HepG2 (cell line): Measurements from ENCODE around the gene CEBPB. TPM values are rescaled to one million over a fixed set of nuclear protein-coding genes. Genes with fewer than 3 reads are reported as not detected.

Source experiments
- ATAC-seq: fragments of 200-7000 bp; cut with Tn5 transposase; 3 replicates; pipeline ENCODE4 v1.9.1; 2020; ENCODE audit warnings: mild to moderate bottlenecking, moderate library complexity
- BruUV-seq: library from RNA; stranded (reverse); fragments of 400-500 nt; replicated peaks from 2 replicates; lab custom pipeline; 2021; lab: Mats Ljungman, UMichigan
- CTCF ChIA-PET: fragments of 300-600 bp; formaldehyde crosslinking; extraction: SDS; loops from one replicate; lab custom pipeline; 2021; ENCODE audit warnings: low total read pairs, inconsistent platforms, low intra/inter-chr PET ratio; lab: Yijun Ruan, JAX
- POLR2A ChIA-PET: fragments of 350-600 bp; sonication (Branson Sonifier 250); formaldehyde crosslinking; loops from one replicate; lab custom pipeline; 2020; ENCODE audit warnings: antibody characterized with exemption, inconsistent platforms; lab: Yijun Ruan, JAX
- DNase-seq: peaks from one replicate; pipeline ENCODE4 v3.0.0-alpha.2; 2015; ENCODE audit warnings: low spot score
- FAIRE-seq: peaks from 3 replicates; lab custom pipeline; 2011; peaks lifted over from hg19 to GRCh38; lab: Jason Lieb, UNC
- H2AFZ ChIP-seq: one replicate; pipeline ENCODE4 v1.6.1; 2011; ENCODE audit warnings: low read length, inconsistent platforms
- H3K27ac ChIP-seq: fragments of 300-600 bp; 3 replicates; pipeline ENCODE4 v1.8.0; 2011; ENCODE audit warnings: mixed run types, mild to moderate bottlenecking, mixed read lengths, low read length, inconsistent platforms; ENCODE audit not compliant: insufficient read depth; ENCODE audit errors: extremely low read length
- H3K27me3 ChIP-seq, 2 experiments: fragments of 200-600 bp in 1 of 2; 2 replicates in 1 of 2; 3 replicates in 1 of 2; pipeline versions ENCODE4 v1.6.0 to v1.8.0; 2011; ENCODE audit warnings: low read length in 2 of 2, mild to moderate bottlenecking in 2 of 2, moderate library complexity in 2 of 2, inconsistent platforms in 1 of 2; ENCODE audit not compliant: insufficient read depth in 2 of 2, control insufficient read depth in 1 of 2
- H3K36me3 ChIP-seq, 2 experiments: fragments of 200-600 bp in 1 of 2; replicated peaks in 1 of 2; 2 replicates in 1 of 2; 3 replicates in 1 of 2; pipeline versions ENCODE4 v1.5.1 to v1.8.0; 2011; ENCODE audit warnings: low read length in 2 of 2, inconsistent platforms in 1 of 2; ENCODE audit not compliant: insufficient read depth in 2 of 2, control insufficient read depth in 1 of 2
- H3K4me1 ChIP-seq: 2 replicates; pipeline ENCODE4 v1.5.1; 2012; ENCODE audit warnings: low read length, inconsistent platforms; ENCODE audit not compliant: insufficient read depth
- H3K4me2 ChIP-seq: 2 replicates; pipeline ENCODE4 v1.6.0; 2011; ENCODE audit warnings: low read depth, low read length, inconsistent platforms
- H3K4me3 ChIP-seq, 3 experiments: fragments of 200-600 bp in 1 of 3; sonication (generic), shearing (Covaris generic) in 1 of 3; replicated peaks in 1 of 3; 2 replicates each; pipeline ENCODE4 v1.5.1; 2011 to 2016; ENCODE audit warnings: low read length in 3 of 3, inconsistent platforms in 2 of 3, low read depth in 2 of 3, mild to moderate bottlenecking in 2 of 3, control low read depth in 1 of 3, mixed read lengths in 1 of 3; ENCODE audit not compliant: insufficient read depth in 1 of 3
- H3K79me2 ChIP-seq: one replicate; pipeline ENCODE4 v1.6.1; 2011; ENCODE audit warnings: low read length, inconsistent platforms; ENCODE audit not compliant: insufficient read depth
- H3K9ac ChIP-seq: 2 replicates; pipeline ENCODE4 v1.6.0; 2011; ENCODE audit warnings: mild to moderate bottlenecking, low read depth, low read length, inconsistent platforms; ENCODE audit not compliant: insufficient read depth
- H3K9me3 ChIP-seq: 2 replicates; pipeline ENCODE4 v1.5.1; 2012; ENCODE audit warnings: mild to moderate bottlenecking, low read length
- H4K20me1 ChIP-seq: 2 replicates; pipeline ENCODE4 v1.6.0; 2011; ENCODE audit warnings: inconsistent platforms, mild to moderate bottlenecking, low read length, moderate library complexity; ENCODE audit not compliant: insufficient read depth
- ATAD3A ChIP-seq: sonication (generic); formaldehyde crosslinking; IDR thresholded peaks from 2 replicates; pipeline ENCODE4 v1.4.0; 2020; ENCODE audit warnings: missing genetic modification reagents
- KAT7 ChIP-seq: IDR thresholded peaks from 2 replicates; pipeline ENCODE4 v1.6.1; 2018; ENCODE audit warnings: borderline replicate concordance, missing compliant biosample characterization
- NFE2L2 ChIP-seq: fragments of 150-350 bp; IDR thresholded peaks from 2 replicates; pipeline ENCODE4 v1.6.1; 2014; ENCODE audit warnings: low read length
- ZBTB8A ChIP-seq: sonication (generic); formaldehyde crosslinking; IDR thresholded peaks from 2 replicates; pipeline ENCODE4 v1.4.0; 2020; ENCODE audit warnings: mild to moderate bottlenecking, low read depth, missing genetic modification reagents, borderline replicate concordance
- ZKSCAN8 ChIP-seq: IDR thresholded peaks from 2 replicates; pipeline ENCODE4 v1.6.1; 2016; ENCODE audit warnings: borderline replicate concordance, missing genetic modification reagents, missing compliant biosample characterization
- ZNF17 ChIP-seq: sonication (generic); formaldehyde crosslinking; IDR thresholded peaks from 2 replicates; pipeline ENCODE4 v1.5.0; 2020; ENCODE audit warnings: mild to moderate bottlenecking, missing genetic modification reagents
- ZNF235 ChIP-seq: sonication (generic); formaldehyde crosslinking; IDR thresholded peaks from 2 replicates; pipeline ENCODE4 v1.8.1; 2023; ENCODE audit warnings: mild to moderate bottlenecking, missing genetic modification reagents, borderline replicate concordance
- ZNF251 ChIP-seq: sonication (generic); formaldehyde crosslinking; IDR thresholded peaks from 2 replicates; pipeline ENCODE4 v1.9.0; 2021; ENCODE audit warnings: mild to moderate bottlenecking, missing genetic modification reagents
- WGBS: methylation state at CpG from one replicate; pipeline ENCODE4 v1.1.6; 2017; ENCODE audit warnings: low lambda C conversion rate; 5-methylcytosine and 5-hydroxymethylcytosine counted together
- in situ Hi-C: cut with HindIII; loops from 2 replicates; pipeline ENCODE4 v1.10.0; 2017; ENCODE audit warnings: low pct_unique_long_range_greater_than_20kb; ENCODE audit not compliant: extremely low pct_ligation_motif_present
- intact Hi-C: fragments of 100-400 bp; cut with micrococcal nuclease; formaldehyde crosslinking; loops from one replicate; pipeline ENCODE4 v1.10.0; 2022; ENCODE audit not compliant: unreplicated experiment
- polyA plus RNA-seq, 8 experiments: library from polyadenylated mRNA; depleted of rRNA in 3 of 8; stranded (reverse) in 7 of 8; unstranded in 1 of 8; fragments of >200 nt; fragmentation: Illumina TruSeq in 4 of 8; extraction: Trizol in 4 of 8; gene quantifications; 2 replicates each; pipeline versions ENCODE4 v1.2.1 to v1.2.3, GENCODE V29; 2011 to 2016; ENCODE audit warnings: low read depth in 4 of 8, missing spikeins in 1 of 8, mixed read lengths in 1 of 8; ENCODE audit not compliant: insufficient read depth in 1 of 8
- total RNA-seq, 5 experiments: library from RNA; depleted of rRNA; stranded (reverse); fragments of >200 nt; fragmentation: Illumina TruSeq; extraction: Trizol; gene quantifications; 2 replicates each; pipeline ENCODE4 v1.2.3, GENCODE V29; 2016; ENCODE audit warnings: low read depth in 1 of 5
- TF ChIP-seq, protein P1 (sequence below): IDR thresholded peaks from 2 replicates; pipeline ENCODE4 v1.6.1; 2016; ENCODE audit warnings: control low read depth
- TF ChIP-seq, protein P2 (sequence below): sonication (generic); formaldehyde crosslinking; IDR thresholded peaks from 2 replicates; pipeline ENCODE4 v1.5.1; 2020; ENCODE audit warnings: mild to moderate bottlenecking, moderate library complexity, missing genetic modification reagents

The CEBPB gene
- total and polyA plus RNA-seq, 2 of the 13 experiments (the other 11 are each of a cell fraction or from before 2014, with no cell fraction given): 18.5 to 28.2 TPM

DNA sequence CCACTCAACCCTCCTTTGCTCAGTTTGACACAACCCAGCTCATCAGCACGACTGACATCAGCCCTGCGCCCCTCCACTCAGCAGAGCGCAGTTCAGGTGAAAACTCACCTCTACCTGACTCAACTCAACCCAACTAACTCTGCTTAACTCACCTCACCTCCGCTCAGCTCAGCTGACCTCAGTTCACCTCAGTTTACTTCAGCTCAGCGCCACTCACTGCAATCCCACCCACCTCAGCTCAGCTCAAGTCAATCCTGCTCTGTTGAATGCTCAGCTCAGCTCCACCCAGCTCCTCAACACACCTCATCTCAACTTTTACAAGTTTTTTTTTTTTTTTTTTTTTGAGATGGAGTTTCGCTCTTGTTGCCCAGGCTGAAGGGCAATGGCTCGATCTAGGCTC is 39.6 kb downstream of the CEBPB start:
- H3K27me3 ChIP-seq: peaks cover 18 to 53% of the 10 kb centered on the region in 2 experiments; a peak in 4 of 5 replicates
- H4K20me1 ChIP-seq: no peaks in the 10 kb centered on the region
- BruUV-seq: no TSS peak
- ChIA-PET CTCF (no interaction called here), POLR2A (interaction anchor here (1.1 to 1.4 kb wide), 3 partner anchors 11 to 33 kb away, joined by 3 to 4 read pairs (median 4); no protein-coding TSS in a partner anchor)
- H3K9ac ChIP-seq: no peak overlapping the region
- no peak overlapping the region for H3K4me3 ChIP-seq
- H3K27ac ChIP-seq: no peak overlapping the region
- no peaks in the 10 kb centered on the region for H3K36me3 ChIP-seq
- peaks cover 8% of the 10 kb centered on the region for H3K4me1 ChIP-seq
- H3K4me2 ChIP-seq: no peak overlapping the region
- in situ Hi-C loops (no loop called here), intact Hi-C loops (no loop called here)
- TF ChIP-seq ZNF251 (CRISPR knock-in tag): no peak
- TF ChIP-seq KAT7: no peak
- TF ChIP-seq, protein P1, sequence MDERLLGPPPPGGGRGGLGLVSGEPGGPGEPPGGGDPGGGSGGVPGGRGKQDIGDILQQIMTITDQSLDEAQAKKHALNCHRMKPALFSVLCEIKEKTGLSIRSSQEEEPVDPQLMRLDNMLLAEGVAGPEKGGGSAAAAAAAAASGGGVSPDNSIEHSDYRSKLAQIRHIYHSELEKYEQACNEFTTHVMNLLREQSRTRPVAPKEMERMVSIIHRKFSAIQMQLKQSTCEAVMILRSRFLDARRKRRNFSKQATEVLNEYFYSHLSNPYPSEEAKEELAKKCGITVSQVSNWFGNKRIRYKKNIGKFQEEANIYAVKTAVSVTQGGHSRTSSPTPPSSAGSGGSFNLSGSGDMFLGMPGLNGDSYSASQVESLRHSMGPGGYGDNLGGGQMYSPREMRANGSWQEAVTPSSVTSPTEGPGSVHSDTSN (CRISPR knock-in tag): no peak
- TF ChIP-seq NFE2L2: no peak
- TF ChIP-seq ZNF17 (CRISPR knock-in tag): no peak
- TF ChIP-seq, protein P2, sequence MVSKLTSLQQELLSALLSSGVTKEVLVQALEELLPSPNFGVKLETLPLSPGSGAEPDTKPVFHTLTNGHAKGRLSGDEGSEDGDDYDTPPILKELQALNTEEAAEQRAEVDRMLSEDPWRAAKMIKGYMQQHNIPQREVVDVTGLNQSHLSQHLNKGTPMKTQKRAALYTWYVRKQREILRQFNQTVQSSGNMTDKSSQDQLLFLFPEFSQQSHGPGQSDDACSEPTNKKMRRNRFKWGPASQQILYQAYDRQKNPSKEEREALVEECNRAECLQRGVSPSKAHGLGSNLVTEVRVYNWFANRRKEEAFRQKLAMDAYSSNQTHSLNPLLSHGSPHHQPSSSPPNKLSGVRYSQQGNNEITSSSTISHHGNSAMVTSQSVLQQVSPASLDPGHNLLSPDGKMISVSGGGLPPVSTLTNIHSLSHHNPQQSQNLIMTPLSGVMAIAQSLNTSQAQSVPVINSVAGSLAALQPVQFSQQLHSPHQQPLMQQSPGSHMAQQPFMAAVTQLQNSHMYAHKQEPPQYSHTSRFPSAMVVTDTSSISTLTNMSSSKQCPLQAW (CRISPR knock-in tag): no peak
- TF ChIP-seq ZKSCAN8 (CRISPR knock-in tag): no peak
- no peak for TF ChIP-seq ATAD3A (CRISPR knock-in tag)
- TF ChIP-seq ZNF235 (CRISPR knock-in tag): no peak
- TF ChIP-seq ZBTB8A (CRISPR knock-in tag): no peak
- DNase-seq (no peak), ATAC-seq (no peak), FAIRE-seq (no peak)
- no peaks in the 10 kb centered on the region for H3K9me3 ChIP-seq
- no peak overlapping the region for H2AFZ ChIP-seq
- H3K79me2 ChIP-seq: no peaks in the 10 kb centered on the region
- 68% methylated on average over 7 of the region's 7 CpGs for WGBS
